Epithelial cell of esophagus (primary cell): ENCODE data around the gene MRPL3.

Experiments used
- DNase-seq: peaks from one replicate; pipeline ENCODE4 v3.0.0; 2010; ENCODE audit warnings: low read depth
- H3K4me3 ChIP-seq: 2 replicates; pipeline ENCODE4 v1.5.1; 2011; ENCODE audit warnings: mild to moderate bottlenecking, low read length, control low read depth
- CTCF ChIP-seq: IDR thresholded peaks from 2 replicates; pipeline ENCODE4 v1.5.1; 2011; ENCODE audit warnings: low read depth, mild to moderate bottlenecking, low read length, control low read depth, inconsistent platforms; ENCODE audit not compliant: insufficient read depth; ENCODE audit errors: missing control alignments

Gene MRPL3

GRCh38 chr3:131484496-131485111 lies 18.2 kb downstream of the MRPL3 start:
- no peak overlapping the region for H3K4me3 ChIP-seq
- no peak for TF ChIP-seq CTCF

GRCh38 chr3:131480116-131480515 lies 22.7 kb downstream of the MRPL3 start:
- no peak for DNase-seq

More at GRCh38 chr3:131484496-131485111, 18.2 kb downstream of the MRPL3 start:
- no peak for DNase-seq

DNA sequence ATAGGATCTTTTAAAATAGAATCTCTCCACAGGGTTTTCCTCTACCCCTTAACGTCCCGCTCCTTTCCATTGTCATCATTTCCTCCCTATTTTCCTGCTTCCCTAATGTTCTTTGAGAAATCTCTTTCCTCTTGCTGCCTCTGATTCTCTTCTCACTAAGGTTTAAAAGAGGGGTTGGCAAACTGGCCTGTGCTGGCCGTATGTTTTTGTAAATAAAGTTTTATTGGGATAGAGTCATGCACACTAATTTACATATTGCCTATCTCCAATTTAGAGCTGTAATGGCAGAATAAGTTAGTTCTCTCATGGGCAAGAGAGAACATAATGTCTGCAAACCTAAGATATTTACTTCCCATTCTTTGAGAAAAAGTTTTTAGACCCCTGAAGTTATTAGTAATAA lies 25.0 kb downstream of the MRPL3 start:
- TF ChIP-seq CTCF: no peak
- DNase-seq: no peak
- H3K4me3 ChIP-seq: no peak overlapping the region

More at GRCh38 chr3:131480116-131480515, 22.7 kb downstream of the MRPL3 start:
- no peak overlapping the region for H3K4me3 ChIP-seq
- no peak for TF ChIP-seq CTCF

DNA sequence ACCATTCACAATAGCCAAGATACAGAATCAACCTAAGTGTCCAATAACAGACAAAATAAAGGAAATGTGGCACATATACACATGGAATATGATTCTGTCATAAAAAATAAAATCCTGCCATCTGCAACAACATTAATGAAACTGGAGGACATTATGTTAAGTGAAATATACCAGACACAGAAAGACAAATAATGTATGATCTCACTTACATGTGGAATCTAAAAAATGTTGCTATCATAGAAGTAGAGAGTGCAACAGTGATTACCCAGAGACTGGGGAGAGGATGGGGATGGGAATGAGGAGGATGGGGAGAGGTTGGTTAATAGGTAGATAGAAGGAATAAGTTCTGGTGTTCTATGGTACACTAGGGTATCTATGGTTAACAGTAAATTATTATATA lies 28.7 kb downstream of the MRPL3 start:
- H3K4me3 ChIP-seq: no peak overlapping the region
- DNase-seq: no peak
- no peak for TF ChIP-seq CTCF

DNA sequence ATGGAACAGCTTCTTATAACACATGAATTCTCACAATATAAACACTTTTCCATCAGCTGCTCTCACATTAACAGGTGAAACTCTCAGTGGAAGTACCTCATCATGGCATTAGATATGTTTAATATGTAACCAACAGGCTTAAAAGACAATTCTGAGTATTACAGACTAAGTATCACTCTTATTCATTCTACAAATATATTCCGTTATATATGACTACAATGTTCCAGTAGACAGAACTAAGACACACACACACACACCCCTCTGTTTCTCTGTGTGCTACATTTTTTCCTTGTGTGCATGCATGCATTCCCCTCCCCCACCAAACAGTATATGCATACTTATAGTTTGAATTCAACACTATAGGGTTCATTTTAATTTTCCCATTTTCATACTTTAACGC lies 32.4 kb downstream of the MRPL3 start:
- no peak for DNase-seq
- H3K4me3 ChIP-seq: no peak overlapping the region
- no peak for TF ChIP-seq CTCF

- no peak for TF ChIP-seq CTCF
- H3K4me3 ChIP-seq: no peak overlapping the region
- no peak for DNase-seq
These were observed 44.1 kb downstream of the MRPL3 start for GRCh38 chr3:131458653-131459052.

DNA sequence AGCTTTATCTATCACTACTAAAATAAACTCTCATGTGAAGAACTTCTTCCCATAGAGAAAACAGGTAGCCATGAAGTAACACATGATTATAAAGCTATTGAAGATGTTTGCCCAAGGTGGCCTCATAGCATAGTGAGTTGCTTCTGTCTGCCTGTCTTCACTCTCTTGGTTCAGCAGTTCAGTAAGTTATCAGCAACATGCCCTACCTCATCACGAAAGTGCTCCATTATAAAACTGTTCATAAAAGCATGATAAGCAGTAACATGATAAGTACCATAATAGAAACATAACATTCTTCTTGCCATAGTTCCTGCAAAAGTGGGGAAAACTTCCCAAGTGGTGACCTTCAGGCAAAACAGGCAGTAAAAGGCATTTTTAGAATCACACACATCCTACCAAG lies 45.6 kb downstream of the MRPL3 start:
- DNase-seq: no peak
- no peak overlapping the region for H3K4me3 ChIP-seq
- no peak for TF ChIP-seq CTCF
